Uterus (tissue), 2 donors: ENCODE results near the gene LIPN.

Source experiments
- CTCF ChIP-seq, 4 experiments: fragments of 200-600 bp in 2 of 4; fragments of 450-650 bp in 2 of 4; sonication (generic) in 2 of 4; IDR thresholded peaks; one replicate each; pipeline ENCODE4 v1.5.1; 2016 to 2019; ENCODE audit warnings: antibody characterized with exemption in 4 of 4, mild to moderate bottlenecking in 2 of 4, moderate library complexity in 1 of 4
- POLR2A ChIP-seq, 2 donors: fragments of 450-650 bp; IDR thresholded peaks; one replicate each; pipeline ENCODE4 v1.6.1; 2016; ENCODE audit warnings: antibody characterized with exemption in 2 of 2, mild to moderate bottlenecking in 1 of 2, moderate library complexity in 1 of 2

- TF ChIP-seq CTCF (IDR thresholded peaks at IDR 0.05), result no peak
- TF ChIP-seq POLR2A (IDR thresholded peaks at IDR 0.05), result no peak
Measured at GRCh38 chr10:88754287-88754686, 5.5 kb upstream of the LIPN start.
